HG02981 (cell line): Measurements from ENCODE around the gene CT45A10.
"Not testable (repeated sequence)": the region's sequence is repeated elsewhere in the genome, so short reads cannot be mapped to it uniquely, and the experiment has no call there.

Source experiments
- ATAC-seq: cut with Tn5 transposase; IDR thresholded peaks from one replicate; pipeline ENCODE4 v1.9.1; 2021; ENCODE audit warnings: mild to moderate bottlenecking, moderate library complexity; ENCODE audit not compliant: unreplicated experiment

CT45A10 gene

GRCh38 chrX:135893294-135893817 lies at the start of gene CT45A10, which contains the start of gene SAGE1:
Gene CT45A10, minus strand, starts transcription at chrX:135893444. Its CDS starts 8,100 bp downstream, at chrX:135885344.
Gene SAGE1, plus strand, starts transcription at chrX:135893716. Its CDS starts 2,527 bp downstream, at chrX:135896243.
- no peak for ATAC-seq

GRCh38 chrX:135931644-135932487 lies 38.6 kb upstream of the CT45A10 start:
- no peak for ATAC-seq

DNA sequence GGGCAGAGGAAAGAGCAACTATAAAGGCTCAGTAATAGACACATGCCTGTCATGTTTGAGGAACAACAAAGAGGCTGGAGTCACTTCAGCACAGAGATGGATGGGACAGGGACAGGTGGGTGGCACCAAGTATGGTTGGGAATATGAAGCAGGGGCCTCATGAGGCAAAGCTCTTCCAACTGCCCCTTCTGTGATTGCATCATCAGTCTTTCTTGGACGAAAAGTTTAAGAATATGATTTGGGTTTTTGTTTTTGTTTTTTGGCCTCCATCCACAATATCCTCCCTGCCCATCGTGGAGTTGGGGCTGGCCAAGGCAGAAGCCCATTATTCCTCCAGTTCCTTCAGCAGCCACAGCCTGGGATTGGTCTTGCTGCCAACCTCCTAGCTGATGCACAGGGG lies 34.7 kb upstream of the CT45A10 start:
- ATAC-seq, result no peak

DNA sequence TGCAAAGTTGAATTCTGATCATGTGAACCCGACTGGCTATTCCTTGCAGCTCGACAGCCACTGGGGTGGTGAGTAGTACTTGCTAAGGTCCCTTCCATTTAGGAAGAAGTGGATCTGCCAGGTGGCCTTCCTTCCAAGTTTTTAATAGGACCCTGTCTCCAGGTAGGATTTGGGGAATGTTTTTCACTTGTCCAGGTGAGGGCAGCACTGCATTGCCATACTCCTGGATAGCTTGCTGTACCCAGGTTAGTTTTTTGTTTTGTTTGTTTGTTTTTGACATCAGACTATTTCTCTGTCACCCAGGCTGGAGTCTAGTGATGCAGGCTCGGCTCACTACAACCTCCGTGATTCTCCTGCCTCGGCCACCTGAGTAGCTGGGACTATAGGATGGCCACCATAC lies 30.1 kb upstream of the CT45A10 start:
- no peak for ATAC-seq

DNA sequence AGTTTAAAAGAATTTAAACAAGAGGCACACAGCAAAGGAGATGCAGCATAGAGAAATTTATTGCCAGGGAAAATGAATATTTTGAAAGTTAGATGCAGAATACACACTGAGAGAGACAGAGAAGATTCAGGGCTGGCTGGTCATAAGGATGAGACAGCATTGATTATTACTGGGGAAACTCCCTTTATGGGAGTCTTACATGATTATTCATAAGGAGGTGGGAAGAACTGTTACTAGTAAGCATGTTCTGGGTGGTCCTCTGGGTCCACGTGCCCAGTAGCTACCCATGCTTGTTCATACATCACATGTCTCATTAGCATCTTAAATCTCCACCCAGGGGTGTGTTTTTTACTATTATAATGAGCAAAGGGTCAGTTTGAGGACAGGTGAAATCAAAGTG lies 27.3 kb upstream of the CT45A10 start:
- ATAC-seq, result not testable (repeated sequence)

- no peak for ATAC-seq
Observed at GRCh38 chrX:135914404-135914803, 21.2 kb upstream of the CT45A10 start.

GRCh38 chrX:135910251-135910650 lies 17.0 kb upstream of the CT45A10 start:
- ATAC-seq, result no peak

GRCh38 chrX:135892781-135893180 lies 463 bp downstream of the CT45A10 start:
- ATAC-seq, result no peak

GRCh38 chrX:135890087-135890585 lies 3.1 kb downstream of the CT45A10 start:
- no peak for ATAC-seq

- not testable (repeated sequence) for ATAC-seq
Observed at GRCh38 chrX:135888976-135889375, 4.3 kb downstream of the CT45A10 start.

GRCh38 chrX:135888230-135888629 lies 5.0 kb downstream of the CT45A10 start:
- not testable (repeated sequence) for ATAC-seq

DNA sequence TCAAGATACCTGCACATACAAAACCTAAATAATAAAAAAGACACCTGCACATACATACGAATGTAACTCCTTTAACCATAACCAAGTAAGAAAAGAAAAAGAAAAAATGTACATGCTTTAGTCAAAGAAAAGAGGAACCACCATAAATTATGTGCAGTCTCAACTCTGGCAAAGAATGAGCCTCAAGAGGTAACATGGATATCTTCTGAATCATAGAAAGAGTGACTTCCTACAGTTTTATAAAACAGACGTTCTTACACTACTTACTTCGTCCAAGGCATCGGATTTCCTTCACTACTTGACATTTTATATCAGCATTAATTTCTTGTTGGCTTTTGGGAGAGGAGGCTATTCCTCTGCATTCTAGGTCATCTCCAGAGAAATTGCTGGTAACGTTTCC lies 10.5 kb downstream of the CT45A10 start:
- ATAC-seq, result not testable (repeated sequence)

DNA sequence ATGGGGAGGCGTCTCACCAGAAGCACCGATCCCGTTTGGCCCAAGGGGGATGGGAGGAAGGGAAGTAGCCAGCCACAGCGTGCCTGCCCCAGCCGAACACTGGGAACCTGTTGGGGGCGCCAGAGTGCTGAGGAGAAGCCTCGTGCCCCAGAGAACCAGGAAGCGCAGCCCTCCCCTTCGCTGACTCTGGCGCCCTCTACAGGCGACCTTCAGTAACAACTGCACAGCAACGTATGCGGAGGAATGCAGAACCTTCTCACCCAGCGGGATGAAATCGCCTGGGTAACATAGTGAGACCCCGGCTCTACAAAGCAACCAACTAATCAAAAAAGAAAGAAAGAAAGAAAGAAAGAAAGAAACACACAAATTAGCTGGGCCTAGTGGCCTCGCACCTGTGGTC lies 21.5 kb downstream of the CT45A10 start, which contains the start of gene CT45A9:
TSS of gene CT45A9 (minus strand) at position 101 of the 400 bp plus-strand sequence. CDS start 3,751 bp downstream, outside the sequence.
- not testable (repeated sequence) for ATAC-seq

- not testable (repeated sequence) for ATAC-seq
Observed at GRCh38 chrX:135854438-135854837, 38.8 kb downstream of the CT45A10 start, which contains the start of gene CT45A8. Gene CT45A8, minus strand, starts transcription at chrX:135854538. Its CDS starts 3,755 bp downstream, at chrX:135850783.

DNA sequence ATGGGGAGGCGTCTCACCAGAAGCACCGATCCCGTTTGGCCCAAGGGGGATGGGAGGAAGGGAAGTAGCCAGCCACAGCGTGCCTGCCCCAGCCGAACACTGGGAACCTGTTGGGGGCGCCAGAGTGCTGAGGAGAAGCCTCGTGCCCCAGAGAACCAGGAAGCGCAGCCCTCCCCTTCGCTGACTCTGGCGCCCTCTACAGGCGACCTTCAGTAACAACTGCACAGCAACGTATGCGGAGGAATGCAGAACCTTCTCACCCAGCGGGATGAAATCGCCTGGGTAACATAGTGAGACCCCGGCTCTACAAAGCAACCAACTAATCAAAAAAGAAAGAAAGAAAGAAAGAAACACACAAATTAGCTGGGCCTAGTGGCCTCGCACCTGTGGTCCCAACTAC lies 56.1 kb downstream of the CT45A10 start, which contains the start of gene CT45A7:
TSS of gene CT45A7 (minus strand) at position 101 of the 400 bp plus-strand sequence. CDS start 3,747 bp downstream, outside the sequence.
- ATAC-seq, result not testable (repeated sequence)
